ENCODE results near the gene PON1.

The PON1 gene

GRCh38 chr7:95327356-95327755 is 3.0 kb upstream of the PON1 start:
- no peak for DNase-seq (ENCODE audit: extremely low read depth, low read depth)
- H3K4me3 ChIP-seq (replicated peaks; ENCODE audit: low read depth, low read length): no peak overlapping the region
- TF ChIP-seq CTCF (IDR thresholded peaks at IDR 0.05; ENCODE audit: low read depth, low read length, missing control alignments): no peak

- DNase-seq (ENCODE audit: extremely low read depth, low read depth): no peak
- H3K4me3 ChIP-seq (replicated peaks; ENCODE audit: low read depth, low read length): no peak overlapping the region
- TF ChIP-seq CTCF (IDR thresholded peaks at IDR 0.05; ENCODE audit: low read depth, low read length, missing control alignments): no peak
Measured at GRCh38 chr7:95323410-95324129, 762 bp downstream of the PON1 start.

- TF ChIP-seq CTCF (IDR thresholded peaks at IDR 0.05; ENCODE audit: low read depth, low read length, missing control alignments): no peak
- DNase-seq (ENCODE audit: extremely low read depth, low read depth): no peak
- no peak overlapping the region for H3K4me3 ChIP-seq (replicated peaks; ENCODE audit: low read depth, low read length)
Measured at GRCh38 chr7:95322854-95323253, 1.5 kb downstream of the PON1 start.

GRCh38 chr7:95322396-95322795 is 1.9 kb downstream of the PON1 start:
- DNase-seq (ENCODE audit: extremely low read depth, low read depth): no peak
- TF ChIP-seq CTCF (IDR thresholded peaks at IDR 0.05; ENCODE audit: low read depth, low read length, missing control alignments): no peak
- no peak overlapping the region for H3K4me3 ChIP-seq (replicated peaks; ENCODE audit: low read depth, low read length)

- no peak for DNase-seq (ENCODE audit: extremely low read depth, low read depth)
- no peak for TF ChIP-seq CTCF (IDR thresholded peaks at IDR 0.05; ENCODE audit: low read depth, low read length, missing control alignments)
- no peak overlapping the region for H3K4me3 ChIP-seq (replicated peaks; ENCODE audit: low read depth, low read length)
Measured at GRCh38 chr7:95321720-95322119, 2.6 kb downstream of the PON1 start.

- TF ChIP-seq CTCF (IDR thresholded peaks at IDR 0.05; ENCODE audit: low read depth, low read length, missing control alignments): no peak
- DNase-seq (ENCODE audit: extremely low read depth, low read depth): no peak
- no peak overlapping the region for H3K4me3 ChIP-seq (replicated peaks; ENCODE audit: low read depth, low read length)
Measured at GRCh38 chr7:95320651-95321050, 3.7 kb downstream of the PON1 start.

- no peak for DNase-seq (ENCODE audit: extremely low read depth, low read depth)
- H3K4me3 ChIP-seq (replicated peaks; ENCODE audit: low read depth, low read length): no peak overlapping the region
- no peak for TF ChIP-seq CTCF (IDR thresholded peaks at IDR 0.05; ENCODE audit: low read depth, low read length, missing control alignments)
Measured at GRCh38 chr7:95319570-95319969, 4.8 kb downstream of the PON1 start.

Data from HFF-Myc (cell line).